T-helper 22 cell (primary cell): ENCODE measurements around the gene KRTAP17-1.
"Not testable (repeated sequence)": the region's sequence is repeated elsewhere in the genome, so short reads cannot be mapped to it uniquely, and the experiment has no call there.

Source experiments
- DNase-seq: peaks from one replicate; pipeline ENCODE4 v3.0.0-alpha.2; 2020; ENCODE audit warnings: low read depth

Gene KRTAP17-1

DNA sequence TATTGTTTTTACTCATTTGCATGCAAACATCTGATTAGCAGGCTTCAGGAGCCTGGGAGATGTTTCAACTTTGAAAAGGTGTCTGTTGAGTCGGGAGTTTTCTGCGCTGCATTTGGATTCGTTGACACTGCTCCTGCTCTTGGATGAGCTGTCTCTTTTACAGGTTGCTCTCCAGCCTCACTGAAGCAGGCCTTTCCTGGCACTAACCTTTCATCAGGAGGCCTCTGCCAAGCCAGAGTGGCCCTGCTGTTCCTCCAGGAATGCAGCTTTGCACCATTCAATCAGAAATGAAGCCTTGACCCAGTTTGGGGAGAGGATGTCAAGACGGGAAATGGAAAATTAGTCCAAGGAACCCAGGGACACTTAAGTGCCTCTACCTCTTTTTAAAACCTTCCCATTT lies 12.5 kb downstream of the KRTAP17-1 start:
- no peak for DNase-seq

- no peak for DNase-seq
These were observed 13.3 kb downstream of the KRTAP17-1 start, which contains the start of gene KRTAP29-1 for GRCh38 chr17:41301916-41302901. KRTAP29-1 (minus strand) TSS chr17:41302851; CDS start chr17:41302851, 0 bp downstream.

DNA sequence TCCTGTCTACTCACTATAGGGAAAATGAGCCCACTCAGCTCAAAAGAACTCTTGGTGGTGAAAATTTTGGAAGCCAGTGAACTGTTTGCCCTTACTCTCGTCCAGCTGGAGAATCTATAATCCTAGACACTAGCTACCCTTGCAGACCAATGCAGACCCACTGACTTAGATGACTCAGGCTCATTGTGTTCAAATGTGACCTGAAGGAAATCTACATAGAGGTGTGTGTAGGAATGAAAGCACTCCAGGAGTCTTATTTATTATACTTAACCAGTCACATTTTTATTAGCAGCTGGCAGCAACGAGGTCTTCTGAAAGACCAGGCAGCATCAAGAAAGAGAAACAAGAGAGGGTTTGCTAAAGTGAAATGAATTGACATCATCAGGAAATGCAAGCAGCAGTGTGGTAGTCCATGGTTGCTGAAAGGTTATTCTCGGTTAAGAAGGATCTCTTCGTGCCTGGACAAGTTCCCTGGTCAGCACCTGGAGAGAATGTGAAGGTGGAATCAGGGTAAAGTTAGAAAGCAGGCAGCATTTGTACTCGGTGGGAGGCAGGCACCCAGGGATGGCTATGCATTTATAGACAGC lies 14.2 kb downstream of the KRTAP17-1 start:
- DNase-seq = no peak

DNA sequence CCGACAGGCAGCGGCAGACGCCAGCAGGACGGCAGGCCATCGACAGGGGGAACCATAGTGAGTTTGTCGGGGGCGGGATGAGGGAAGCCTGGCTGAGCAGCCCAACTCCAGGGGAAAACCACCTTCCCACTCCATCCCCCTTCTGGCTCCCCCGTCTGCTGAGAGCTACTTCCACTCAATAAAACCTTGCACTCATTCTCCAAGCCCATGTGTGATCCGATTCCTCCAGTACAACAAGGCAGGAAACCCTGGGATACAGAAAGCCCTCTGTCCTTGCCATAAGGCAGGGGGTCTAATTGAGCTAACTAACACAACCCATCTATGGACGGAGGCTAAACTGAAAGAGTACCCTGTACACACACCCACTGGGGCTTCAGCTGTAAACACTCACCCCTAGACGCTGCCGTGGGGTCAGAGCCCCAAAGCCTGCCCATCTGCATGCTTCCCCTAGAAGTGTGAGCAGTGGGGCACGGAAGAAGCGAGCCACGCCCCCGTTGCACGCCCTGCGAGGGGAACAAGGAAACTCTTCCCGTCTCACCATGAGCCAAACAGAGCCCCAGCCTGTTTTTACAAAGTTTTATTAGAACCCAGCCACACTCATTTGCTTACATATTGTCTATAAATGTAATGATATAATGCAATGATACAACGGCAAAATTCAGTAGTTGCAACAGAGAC lies 16.9 kb downstream of the KRTAP17-1 start:
- no peak for DNase-seq

GRCh38 chr17:41296846-41297245 lies 18.7 kb downstream of the KRTAP17-1 start:
- no peak for DNase-seq

DNA sequence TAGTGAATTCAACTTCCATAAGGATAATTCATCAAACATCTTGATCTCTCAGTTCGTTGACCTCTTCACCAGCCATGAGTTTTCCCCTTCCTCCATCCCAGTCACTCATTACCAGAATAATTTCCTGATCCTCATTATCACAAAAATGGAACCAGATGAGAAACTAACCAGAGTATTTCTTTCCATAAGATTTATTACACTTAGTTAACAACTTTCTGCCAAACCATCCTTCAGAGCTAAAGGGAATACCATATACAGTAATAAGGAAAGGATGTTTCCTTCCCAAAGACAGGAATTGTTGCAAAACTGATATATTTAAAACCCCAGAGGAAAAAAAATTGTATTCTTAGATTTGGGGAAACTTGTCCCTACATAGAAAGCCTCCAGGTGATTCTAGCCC lies 21.5 kb downstream of the KRTAP17-1 start:
- no peak for DNase-seq

DNA sequence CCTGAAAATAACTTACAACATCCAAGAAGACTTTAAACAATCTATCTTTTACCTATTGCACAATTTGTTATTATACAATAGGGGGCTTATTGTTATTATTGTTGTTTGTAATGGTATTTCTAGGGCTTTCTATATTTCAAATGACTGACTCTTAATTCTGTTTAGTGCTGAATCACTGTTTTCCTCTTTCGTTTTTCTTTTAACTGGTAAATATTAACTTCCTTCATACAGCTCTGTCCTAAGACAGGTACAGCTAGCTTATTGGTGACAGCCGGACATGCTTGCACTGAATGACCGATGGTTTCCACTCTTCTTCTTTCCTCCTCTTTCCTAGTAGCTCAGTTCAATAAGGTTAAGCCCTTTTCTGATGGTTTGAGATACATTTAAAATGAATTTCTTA lies 28.5 kb downstream of the KRTAP17-1 start:
- no peak for DNase-seq

- DNase-seq = no peak
These were observed 31.0 kb downstream of the KRTAP17-1 start for GRCh38 chr17:41284546-41284945.

- no peak for DNase-seq
These were observed 31.5 kb downstream of the KRTAP17-1 start for GRCh38 chr17:41284043-41284442.

- no peak for DNase-seq
These were observed 37.1 kb downstream of the KRTAP17-1 start for GRCh38 chr17:41278176-41278955.

- not testable (repeated sequence) for DNase-seq
These were observed 39.8 kb downstream of the KRTAP17-1 start, which contains the start of gene KRTAP9-7 for GRCh38 chr17:41275648-41276190. KRTAP9-7 (plus strand) TSS chr17:41275698; CDS start chr17:41275698, 0 bp downstream.

GRCh38 chr17:41271858-41272257 lies 43.7 kb downstream of the KRTAP17-1 start:
- no peak for DNase-seq

DNA sequence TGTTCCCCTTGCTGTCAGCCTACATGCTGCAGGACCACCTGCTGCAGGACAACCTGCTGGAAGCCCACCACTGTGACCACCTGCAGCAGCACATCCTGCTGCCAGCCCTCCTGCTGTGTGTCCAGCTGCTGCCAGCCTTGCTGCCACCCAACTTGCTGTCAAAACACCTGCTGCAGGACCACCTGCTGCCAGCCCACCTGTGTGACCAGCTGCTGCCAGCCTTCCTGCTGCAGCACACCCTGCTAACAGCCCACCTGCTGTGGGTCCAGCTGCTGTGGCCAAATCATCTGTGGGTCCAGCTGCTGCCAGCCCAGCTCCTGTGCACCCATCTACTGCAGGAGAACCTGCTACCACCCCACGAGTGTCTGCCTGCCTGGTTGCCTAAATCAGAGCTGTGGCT lies 44.2 kb downstream of the KRTAP17-1 start:
- not testable (repeated sequence) for DNase-seq

DNA sequence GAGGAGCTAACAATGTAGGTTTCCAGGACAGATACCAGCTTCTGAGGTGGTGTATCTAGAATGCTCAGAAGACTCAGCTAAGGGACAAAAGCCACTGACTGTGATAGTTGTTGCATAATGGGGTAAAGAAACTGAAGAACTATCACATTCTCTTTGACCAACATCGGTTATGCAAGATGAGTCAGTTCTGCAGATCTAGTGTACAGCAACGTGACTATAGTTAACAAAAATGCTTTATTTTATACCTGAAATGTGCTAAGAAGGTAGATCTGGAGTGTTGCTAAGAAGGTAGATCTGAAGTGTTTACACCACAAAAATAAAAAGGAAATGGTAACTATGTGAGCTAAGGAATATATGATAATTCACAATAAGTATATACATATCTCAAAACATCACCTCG lies 47.8 kb downstream of the KRTAP17-1 start:
- DNase-seq = no peak

GRCh38 chr17:41265078-41265477 lies 50.4 kb downstream of the KRTAP17-1 start, which contains the start of gene KRTAP9-6:
KRTAP9-6 (plus strand) TSS chr17:41265378; CDS start chr17:41265378, 0 bp downstream.
- no peak for DNase-seq
